Amniotic stem cell (primary cell): Measurements from ENCODE around the gene BARX2.

Source experiments
- DNase-seq: peaks from one replicate; lab custom pipeline; 2025; lab: John Stamatoyannopoulos, UW

Gene BARX2

GRCh38 chr11:129402206-129403171, 26.8 kb downstream of the BARX2 start:
- DNase-seq = no peak

- DNase-seq = no peak
These were observed 29.1 kb downstream of the BARX2 start for GRCh38 chr11:129404731-129405130.

DNA sequence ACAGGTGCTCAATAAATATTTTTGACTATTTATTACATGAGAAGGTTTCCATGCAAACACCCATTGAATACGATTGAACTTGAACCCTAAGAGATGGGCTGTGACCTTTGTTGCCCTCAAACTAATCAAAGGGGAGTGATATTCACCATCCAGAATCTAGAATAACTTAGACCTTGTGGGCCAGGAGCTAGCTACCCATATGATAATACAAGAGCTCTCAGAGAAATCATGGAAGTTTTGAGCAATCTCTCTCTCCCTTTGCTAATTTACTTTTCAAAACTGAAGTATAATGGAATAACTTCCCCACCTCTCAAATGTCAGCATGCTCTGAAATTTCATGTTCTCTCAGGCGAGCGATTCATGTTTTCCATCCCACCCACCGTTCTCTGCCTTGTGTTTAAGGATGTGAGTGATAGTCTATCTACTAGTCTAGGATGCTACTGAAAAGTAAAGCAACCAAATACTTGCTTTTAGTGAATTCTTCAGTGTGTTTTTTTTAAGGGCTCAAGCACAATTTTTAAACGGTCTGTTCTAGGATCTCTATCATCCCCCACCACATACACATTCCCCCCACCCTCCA, 33.3 kb downstream of the BARX2 start:
- no peak for DNase-seq

DNA sequence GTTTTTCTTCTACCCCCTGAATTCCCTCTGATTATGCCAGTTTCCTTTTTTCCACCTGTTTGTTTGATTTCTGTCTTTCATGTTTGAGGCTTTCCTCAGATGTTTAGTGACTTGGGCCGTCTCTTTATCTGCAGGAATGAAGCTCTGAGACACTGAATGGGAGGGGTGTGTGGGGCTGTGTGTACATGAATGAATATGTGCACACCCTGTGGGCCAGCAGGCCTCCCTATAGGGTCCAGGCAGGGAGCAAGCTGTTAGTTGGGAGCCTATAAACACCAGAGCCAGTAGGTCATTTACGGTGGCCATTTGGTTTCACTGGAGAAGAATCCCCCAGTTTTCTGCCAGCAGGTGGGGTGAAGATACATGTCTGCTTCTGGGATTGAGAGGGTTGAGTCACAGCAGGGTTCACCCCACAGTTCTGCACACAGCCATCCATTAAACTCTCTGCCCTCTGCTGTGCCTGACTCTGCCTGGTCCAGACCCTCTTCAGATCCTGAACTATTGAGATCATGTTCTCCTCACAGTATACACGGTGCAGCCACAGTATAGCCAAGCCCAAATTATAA, 34.8 kb downstream of the BARX2 start:
- DNase-seq = no peak

DNA sequence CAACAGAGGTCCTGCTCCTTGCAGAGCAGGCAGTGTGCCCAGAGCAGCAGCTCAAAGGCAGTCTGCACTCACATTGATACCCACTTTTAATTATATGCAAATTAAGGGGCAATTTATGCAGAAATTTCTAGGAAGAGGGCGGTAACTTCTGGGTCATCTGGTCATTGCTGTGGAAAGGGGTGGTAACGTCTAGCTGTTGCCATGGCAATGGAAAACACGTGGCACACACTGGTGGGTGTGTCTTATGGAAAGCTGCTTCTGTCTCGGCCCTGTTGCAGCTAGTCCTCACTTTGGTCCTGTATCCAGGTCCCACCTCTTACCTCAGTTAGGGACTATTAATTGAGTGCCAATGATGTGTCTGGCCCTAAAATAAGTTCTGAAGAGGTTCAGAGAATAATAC, 36.8 kb downstream of the BARX2 start:
- no peak for DNase-seq

- DNase-seq = no peak
These were observed 38.7 kb downstream of the BARX2 start for GRCh38 chr11:129414144-129414872.

GRCh38 chr11:129416080-129416820, 40.6 kb downstream of the BARX2 start:
- no peak for DNase-seq

DNA sequence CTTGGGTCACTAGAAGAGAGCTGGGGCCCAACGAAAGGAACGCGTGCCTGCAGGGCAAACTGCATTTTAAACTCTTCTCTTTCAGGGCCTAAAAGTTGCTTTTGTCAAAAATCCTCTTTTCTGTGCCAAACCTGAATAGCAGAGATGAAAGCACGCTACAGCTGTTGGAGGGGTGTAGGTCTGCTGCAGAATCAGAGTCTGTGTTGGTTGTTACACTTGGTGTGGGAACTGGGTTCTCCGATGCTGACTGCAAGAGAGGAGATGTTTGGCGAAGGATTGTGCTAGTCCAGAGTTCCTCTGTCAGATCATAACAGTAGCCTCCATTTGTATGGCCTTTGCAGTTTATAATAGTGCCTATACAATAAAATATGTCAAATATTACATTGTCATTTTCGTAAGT, 41.8 kb downstream of the BARX2 start:
- no peak for DNase-seq

DNA sequence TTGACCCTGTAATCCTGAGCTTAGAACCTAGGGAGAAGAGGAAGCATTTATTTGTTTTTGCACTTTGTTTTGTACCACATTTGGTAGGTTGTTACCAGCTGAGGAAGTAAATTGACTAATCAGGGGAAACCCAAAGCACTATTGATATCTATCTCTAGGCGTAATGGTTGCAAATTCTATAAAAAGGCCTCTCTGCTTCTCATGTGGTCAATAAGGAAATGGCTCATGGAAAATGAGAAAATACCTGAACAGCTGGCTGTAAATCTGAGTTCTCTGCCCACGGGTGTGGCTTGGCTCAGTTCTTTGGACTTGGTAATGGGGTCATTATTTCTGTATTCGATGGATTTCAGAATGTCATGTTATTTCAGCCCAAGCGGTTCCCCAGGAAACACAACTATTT, 42.4 kb downstream of the BARX2 start:
- DNase-seq = no peak

GRCh38 chr11:129419386-129419785, 43.7 kb downstream of the BARX2 start:
- no peak for DNase-seq

DNA sequence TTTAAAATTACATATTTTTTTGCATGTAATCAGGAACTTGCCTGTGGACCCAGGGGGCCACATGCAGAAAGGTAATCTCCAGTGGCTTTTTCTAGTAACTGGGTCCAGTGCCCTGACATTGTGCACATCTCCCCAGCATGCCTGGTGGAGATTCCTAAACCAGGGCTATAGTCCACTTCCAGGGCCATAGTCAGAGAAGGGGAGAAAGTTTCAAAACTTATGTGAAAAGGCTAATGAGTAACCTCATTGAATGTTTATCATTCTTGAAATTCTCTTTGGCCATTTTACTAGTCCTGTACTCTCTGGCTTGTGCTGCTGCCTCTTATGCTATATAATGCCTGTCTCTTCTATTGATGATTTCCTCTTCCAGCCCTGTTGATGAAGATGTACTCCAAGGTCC, 47.8 kb downstream of the BARX2 start:
- no peak for DNase-seq

DNA sequence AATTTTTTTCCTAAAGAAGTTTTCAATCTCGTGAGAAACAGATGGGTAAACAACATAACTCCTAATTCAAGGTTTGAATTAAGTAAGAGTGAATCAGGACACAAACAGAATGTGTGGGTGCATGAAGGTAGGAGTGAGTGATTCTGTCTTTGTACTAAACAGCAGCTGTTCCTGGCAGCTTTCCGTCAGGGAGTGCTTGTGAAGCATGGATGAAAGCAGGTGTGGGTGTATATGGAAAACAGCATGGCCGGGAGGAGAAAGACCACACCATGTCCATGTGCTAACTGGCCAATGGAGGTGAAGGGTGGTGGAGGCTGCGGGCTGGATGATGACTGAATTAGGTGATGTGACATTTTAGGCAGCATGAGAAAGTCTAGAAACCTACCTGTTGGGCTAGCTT, 49.6 kb downstream of the BARX2 start:
- no peak for DNase-seq

DNA sequence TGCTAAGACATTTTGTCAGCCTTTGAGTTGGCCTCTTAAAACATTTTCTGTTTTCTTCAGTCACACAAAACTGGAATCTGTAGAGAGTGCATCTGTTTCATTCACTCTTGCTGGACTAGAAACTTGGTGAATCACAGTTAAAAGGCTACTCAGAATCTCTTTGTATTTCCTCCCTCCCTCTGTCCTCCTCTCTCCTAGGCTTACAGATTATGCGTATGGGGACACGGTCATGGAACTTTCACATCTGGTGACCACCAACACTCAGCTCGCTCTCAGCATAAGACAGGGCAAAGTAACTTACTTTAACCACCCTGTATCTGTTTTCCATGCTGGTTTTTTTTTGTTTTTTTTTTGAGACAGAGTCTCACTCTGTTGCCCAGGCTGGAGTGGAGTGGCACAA, 50.4 kb downstream of the BARX2 start:
- DNase-seq = no peak

DNA sequence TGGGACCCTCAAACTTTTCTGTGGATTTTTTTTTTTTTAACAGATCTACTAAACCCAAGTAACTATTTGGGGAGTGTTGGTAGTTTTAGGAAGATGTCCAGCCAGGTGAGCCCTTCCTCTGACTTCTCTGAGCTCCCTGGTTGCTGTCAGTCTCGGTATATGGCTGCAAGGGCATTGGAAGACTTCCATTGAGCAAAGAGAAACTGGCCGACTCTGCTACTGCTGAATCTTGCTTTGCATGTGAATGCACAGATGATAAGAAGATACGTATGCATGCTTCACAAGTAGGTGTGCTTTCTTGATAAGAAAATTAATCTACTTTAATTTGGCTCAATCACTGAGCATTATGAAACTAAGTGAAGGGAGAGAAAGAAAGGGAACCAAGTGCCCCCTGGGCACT, 51.1 kb downstream of the BARX2 start:
- DNase-seq = no peak

DNA sequence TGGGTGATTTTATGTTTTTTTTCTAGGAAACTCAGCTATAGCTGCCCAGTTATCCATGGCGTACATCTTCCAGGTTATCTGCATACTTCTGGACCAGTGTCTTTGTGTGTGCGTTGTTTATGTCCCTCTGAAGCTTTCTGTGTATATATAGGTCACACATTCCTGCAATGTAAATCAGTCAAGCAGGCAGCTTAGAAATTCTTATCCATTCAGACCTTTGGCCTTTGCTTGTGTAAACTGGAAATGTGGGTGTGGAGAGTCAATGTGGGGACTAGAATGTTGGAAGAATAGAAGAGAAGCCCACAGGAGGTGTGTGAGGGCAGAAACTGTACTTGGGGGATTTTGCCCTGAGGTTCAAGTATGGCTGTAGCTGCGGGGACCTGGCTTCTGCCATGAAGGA, 51.7 kb downstream of the BARX2 start:
- DNase-seq = no peak

DNA sequence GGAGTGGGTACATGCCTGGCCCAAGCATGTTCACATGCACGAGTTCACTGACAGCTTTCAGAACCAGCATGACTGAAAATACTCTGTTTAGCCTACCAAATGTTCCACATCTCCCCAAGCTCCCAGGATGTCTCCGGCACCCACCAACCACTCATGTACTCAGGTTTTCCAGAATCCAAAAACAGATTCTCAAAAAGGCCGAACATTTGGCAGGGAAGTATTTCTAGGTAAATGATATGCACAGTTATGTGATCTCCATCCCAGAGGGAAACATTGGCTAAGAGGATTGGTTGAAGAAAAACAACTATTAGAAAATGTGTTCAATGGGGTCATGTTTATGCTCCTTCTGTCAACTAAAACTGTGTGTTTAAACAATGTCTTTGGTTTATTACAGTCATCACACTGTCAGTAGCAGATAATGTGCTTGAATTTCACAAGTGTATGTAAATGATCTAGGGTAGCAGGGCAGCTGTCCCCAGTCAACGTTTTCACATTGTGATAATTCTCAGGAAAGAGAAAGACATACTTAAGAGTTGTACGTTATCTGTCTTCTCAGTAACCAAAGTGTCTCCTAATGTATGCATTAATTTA, 52.3 kb downstream of the BARX2 start:
- no peak for DNase-seq

DNA sequence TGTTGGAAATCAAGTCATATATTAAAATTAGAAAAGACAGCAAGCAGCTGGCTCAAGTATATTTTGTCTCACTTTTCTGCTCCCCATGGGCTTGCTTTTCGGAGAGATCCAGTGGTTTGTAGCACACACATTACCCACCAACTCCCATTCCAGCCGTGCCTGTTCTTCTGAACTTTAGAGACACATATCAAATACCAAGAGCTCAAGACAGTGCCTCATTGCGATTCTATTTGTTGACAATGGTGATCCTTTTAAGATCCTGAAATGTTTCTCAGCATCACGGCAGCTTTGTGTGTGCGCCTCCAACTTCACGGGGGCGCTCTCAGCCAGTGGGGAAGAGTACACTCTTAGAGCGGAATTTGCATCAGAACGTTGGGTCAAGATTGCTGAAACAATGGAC, 52.9 kb downstream of the BARX2 start:
- no peak for DNase-seq

- no peak for DNase-seq
These were observed 59.2 kb downstream of the BARX2 start for GRCh38 chr11:129434641-129435498.

GRCh38 chr11:129435499-129436245, 60.0 kb downstream of the BARX2 start:
- DNase-seq = no peak

- DNase-seq = no peak
These were observed 60.9 kb downstream of the BARX2 start for GRCh38 chr11:129436573-129436972.
